Right forelimb (tissue), 1 donor: Measurements from ENCODE around the gene IGF2.

Experiments used
- DNase-seq: peaks from one replicate; pipeline ENCODE4 v3.0.0-alpha.2; 2018

The IGF2 gene

GRCh38 chr11:2169626-2170570 is 30.7 kb upstream of the IGF2 start:
- DNase-seq = no peak

- no peak for DNase-seq
Observed at GRCh38 chr11:2169005-2169378, 29.8 kb upstream of the IGF2 start.

GRCh38 chr11:2168286-2169004 is 29.3 kb upstream of the IGF2 start:
- DNase-seq = no peak

- no peak for DNase-seq
Observed at GRCh38 chr11:2167141-2168045, 28.2 kb upstream of the IGF2 start.

- peak; percentile 65 for DNase-seq
Observed at GRCh38 chr11:2166091-2166851, 27.1 kb upstream of the IGF2 start.

- DNase-seq = no peak
Observed at GRCh38 chr11:2165571-2165970, 26.4 kb upstream of the IGF2 start.

GRCh38 chr11:2164861-2165555 is 25.8 kb upstream of the IGF2 start:
- DNase-seq = no peak

GRCh38 chr11:2164081-2164480 is 24.9 kb upstream of the IGF2 start:
- no peak for DNase-seq

- DNase-seq = no peak
Observed at GRCh38 chr11:2163428-2163978, 24.3 kb upstream of the IGF2 start.

GRCh38 chr11:2160736-2161259 is 21.6 kb upstream of the IGF2 start, which contains the start of gene INS:
Gene INS (minus strand): TSS chr11:2161209. CDS start chr11:2160971, 238 bp downstream.
- no peak for DNase-seq

- no peak for DNase-seq
Observed at GRCh38 chr11:2159536-2160413, 20.6 kb upstream of the IGF2 start.

GRCh38 chr11:2158966-2159365 is 19.8 kb upstream of the IGF2 start:
- DNase-seq = no peak

GRCh38 chr11:2158296-2158737 is 19.1 kb upstream of the IGF2 start:
- no peak for DNase-seq

GRCh38 chr11:2157294-2158040 is 18.3 kb upstream of the IGF2 start:
- no peak for DNase-seq

GRCh38 chr11:2156416-2157182 is 17.4 kb upstream of the IGF2 start:
- DNase-seq = peak; percentile 85

- DNase-seq = no peak
Observed at GRCh38 chr11:2155511-2155910, 16.3 kb upstream of the IGF2 start.

GRCh38 chr11:2154889-2155288 is 15.7 kb upstream of the IGF2 start:
- no peak for DNase-seq

GRCh38 chr11:2154195-2154585 is 15.0 kb upstream of the IGF2 start:
- DNase-seq = no peak
